ENCODE data around the gene PAXIP1.

Gene PAXIP1

GRCh38 chr7:154911862-154912455 is 91.0 kb downstream of the PAXIP1 start:
- no peak for DNase-seq

- DNase-seq = no peak
These were observed 91.5 kb downstream of the PAXIP1 start for GRCh38 chr7:154911411-154911810.

GRCh38 chr7:154910977-154911376 is 91.9 kb downstream of the PAXIP1 start:
- no peak for DNase-seq

- DNase-seq = no peak
These were observed 92.8 kb downstream of the PAXIP1 start for GRCh38 chr7:154910125-154910524.

- no peak for DNase-seq
These were observed 93.5 kb downstream of the PAXIP1 start for GRCh38 chr7:154909241-154910105.

GRCh38 chr7:154907651-154908620 is 95.0 kb downstream of the PAXIP1 start:
- DNase-seq = no peak

- no peak for DNase-seq
These were observed 96.1 kb downstream of the PAXIP1 start for GRCh38 chr7:154906736-154907355.

- DNase-seq = no peak
These were observed 96.7 kb downstream of the PAXIP1 start for GRCh38 chr7:154906201-154906600.

- no peak for DNase-seq
These were observed 97.3 kb downstream of the PAXIP1 start for GRCh38 chr7:154905615-154906014.

- DNase-seq = no peak
These were observed 97.8 kb downstream of the PAXIP1 start for GRCh38 chr7:154905146-154905545.

GRCh38 chr7:154903083-154903731 is 99.7 kb downstream of the PAXIP1 start:
- DNase-seq = no peak

GRCh38 chr7:154902600-154903082 is 100.3 kb downstream of the PAXIP1 start:
- no peak for DNase-seq

GRCh38 chr7:154899862-154900261 is 103.1 kb downstream of the PAXIP1 start:
- no peak for DNase-seq

- DNase-seq = no peak
These were observed 103.7 kb downstream of the PAXIP1 start for GRCh38 chr7:154898973-154899855.

GRCh38 chr7:154896076-154896475 is 106.8 kb downstream of the PAXIP1 start:
- no peak for DNase-seq

Measured in suppressor macrophage treated with lipopolysaccharide for 1 hour (primary cell).